NOMO-1 (cell line): ENCODE results near the gene CHMP6.

Source experiments
- DNase-seq, 2 experiments: peaks; one replicate each; lab custom pipeline; 2025; ENCODE audit not compliant: unreplicated experiment in 2 of 2; lab: John Stamatoyannopoulos, UW

Gene CHMP6

GRCh38 chr17:80956321-80957190, 35.1 kb upstream of the CHMP6 start:
- DNase-seq = no peak

- DNase-seq = no peak
These were observed 34.1 kb upstream of the CHMP6 start for GRCh38 chr17:80957461-80957941.

- DNase-seq = no peak
These were observed 32.2 kb upstream of the CHMP6 start for GRCh38 chr17:80959330-80960036.

GRCh38 chr17:80960037-80960796, 31.4 kb upstream of the CHMP6 start:
- no peak for DNase-seq

GRCh38 chr17:80960797-80961452, 30.7 kb upstream of the CHMP6 start:
- DNase-seq = no peak

GRCh38 chr17:80961541-80962330, 29.9 kb upstream of the CHMP6 start:
- DNase-seq = no peak

- DNase-seq = no peak
These were observed 29.0 kb upstream of the CHMP6 start for GRCh38 chr17:80962356-80963329.

GRCh38 chr17:80963812-80964543, 27.7 kb upstream of the CHMP6 start:
- DNase-seq = no peak

GRCh38 chr17:80964544-80964856, 27.1 kb upstream of the CHMP6 start:
- no peak for DNase-seq

- DNase-seq = no peak
These were observed 26.6 kb upstream of the CHMP6 start for GRCh38 chr17:80964859-80965580.

GRCh38 chr17:80965606-80966005, 26.0 kb upstream of the CHMP6 start:
- no peak for DNase-seq

GRCh38 chr17:80967404-80967872, 24.2 kb upstream of the CHMP6 start:
- no peak for DNase-seq

- DNase-seq = no peak
These were observed 23.0 kb upstream of the CHMP6 start for GRCh38 chr17:80968602-80969029.

- no peak for DNase-seq
These were observed 22.5 kb upstream of the CHMP6 start for GRCh38 chr17:80969030-80969673.

- no peak for DNase-seq
These were observed 22.0 kb upstream of the CHMP6 start for GRCh38 chr17:80969674-80970043.

GRCh38 chr17:80970044-80970761, 21.4 kb upstream of the CHMP6 start:
- no peak for DNase-seq
